WTC11 (cell line): Measurements from ENCODE around the gene RBM19. TPM values are rescaled to one million over a fixed set of nuclear protein-coding genes. Genes with fewer than 3 reads are reported as not detected.

Source experiments
- ATAC-seq: fragments of 200-7000 bp; cut with Tn5 transposase; 2 replicates; pipeline ENCODE4 v1.10.0; 2021; ENCODE audit warnings: mild to moderate bottlenecking, moderate library complexity
- CTCF ChIA-PET: fragments of 300-600 bp; sonication (Branson Sonifier 250); formaldehyde crosslinking; loops from one replicate; lab custom pipeline; 2021; ENCODE audit warnings: antibody characterized with exemption; lab: Charles Lee
- POLR2A ChIA-PET: fragments of 350-600 bp; sonication (Branson Sonifier 250); formaldehyde crosslinking; loops from one replicate; lab custom pipeline; 2021; ENCODE audit warnings: antibody characterized with exemption; lab: Charles Lee
- DNase-seq: peaks from one replicate; pipeline ENCODE4 v3.0.0; 2021; ENCODE audit warnings: low spot score
- H3K27ac Mint-ChIP-seq: 2 replicates; pipeline ENCODE4 v1.8.0; 2021; ENCODE audit warnings: mixed read lengths
- H3K27me3 Mint-ChIP-seq: 2 replicates; pipeline ENCODE4 v1.8.0; 2021; ENCODE audit warnings: low read depth, mild to moderate bottlenecking, moderate library complexity, mixed read lengths
- H3K36me3 Mint-ChIP-seq: 2 replicates; pipeline ENCODE4 v1.8.0; 2021; ENCODE audit warnings: mixed read lengths
- H3K4me1 Mint-ChIP-seq: 2 replicates; pipeline ENCODE4 v1.8.0; 2022; ENCODE audit warnings: mixed read lengths
- H3K4me3 Mint-ChIP-seq: 2 replicates; pipeline ENCODE4 v1.8.0; 2021; ENCODE audit warnings: mild to moderate bottlenecking, moderate library complexity, mixed read lengths
- H3K9me3 Mint-ChIP-seq: 2 replicates; pipeline ENCODE4 v1.8.0; 2021; ENCODE audit warnings: mixed read lengths
- AR ChIP-seq: fragments of 250-450 bp; sonication (Bioruptor Pico); IDR thresholded peaks from 2 replicates; pipeline ENCODE4 v1.9.0; 2021; ENCODE audit warnings: mild to moderate bottlenecking
- ATF1 ChIP-seq: sonication (generic); formaldehyde crosslinking; IDR thresholded peaks from 2 replicates; pipeline ENCODE4 v1.8.1; 2023; ENCODE audit warnings: mild to moderate bottlenecking, moderate library complexity, missing genetic modification reagents
- ATF6 ChIP-seq: sonication (generic); formaldehyde crosslinking; IDR thresholded peaks from 2 replicates; pipeline ENCODE4 v1.8.1; 2023; ENCODE audit warnings: mild to moderate bottlenecking, missing genetic modification reagents
- CDX4 ChIP-seq: fragments of 250-450 bp; sonication (Bioruptor Pico); IDR thresholded peaks from 2 replicates; pipeline ENCODE4 v1.9.0; 2021; ENCODE audit warnings: moderate library complexity, mild to moderate bottlenecking, inconsistent platforms, borderline replicate concordance
- CREM ChIP-seq: sonication (generic); formaldehyde crosslinking; IDR thresholded peaks from 2 replicates; pipeline ENCODE4 v1.8.1; 2022; ENCODE audit warnings: mild to moderate bottlenecking, missing genetic modification reagents, moderate library complexity
- E2F1 ChIP-seq: sonication (generic); formaldehyde crosslinking; IDR thresholded peaks from 2 replicates; pipeline ENCODE4 v1.8.0; 2022; ENCODE audit warnings: mild to moderate bottlenecking, missing genetic modification reagents
- ESRRA ChIP-seq: sonication (generic); formaldehyde crosslinking; IDR thresholded peaks from 2 replicates; pipeline ENCODE4 v1.8.1; 2022; ENCODE audit warnings: mild to moderate bottlenecking, missing genetic modification reagents, borderline replicate concordance
- IRF2 ChIP-seq: sonication (generic); formaldehyde crosslinking; IDR thresholded peaks from 2 replicates; pipeline ENCODE4 v1.8.0; 2022; ENCODE audit warnings: low read depth, missing genetic modification reagents, borderline replicate concordance
- KAT7 ChIP-seq: sonication (generic); formaldehyde crosslinking; IDR thresholded peaks from 2 replicates; pipeline ENCODE4 v1.8.1; 2023; ENCODE audit warnings: missing genetic modification reagents, mild to moderate bottlenecking, borderline replicate concordance
- NFYB ChIP-seq: sonication (generic); formaldehyde crosslinking; conservative IDR thresholded peaks from 2 replicates; pipeline ENCODE4 v1.8.0; 2022; ENCODE audit warnings: low read depth, missing genetic modification reagents
- SMAD3 ChIP-seq: sonication (generic); formaldehyde crosslinking; IDR thresholded peaks from 2 replicates; pipeline ENCODE4 v1.8.0; 2022; ENCODE audit warnings: missing genetic modification reagents, mild to moderate bottlenecking, borderline replicate concordance
- SP1 ChIP-seq: sonication (generic); formaldehyde crosslinking; conservative IDR thresholded peaks from 2 replicates; pipeline ENCODE4 v1.8.1; 2022; ENCODE audit warnings: missing genetic modification reagents
- STAT6 ChIP-seq: sonication (generic); formaldehyde crosslinking; conservative IDR thresholded peaks from 2 replicates; pipeline ENCODE4 v1.8.1; 2023; ENCODE audit warnings: mild to moderate bottlenecking, low read depth, missing genetic modification reagents, moderate library complexity
- TEAD1 ChIP-seq: sonication (generic); formaldehyde crosslinking; IDR thresholded peaks from 2 replicates; pipeline ENCODE4 v1.8.0; 2022; ENCODE audit warnings: mild to moderate bottlenecking, missing genetic modification reagents
- ZMAT4 ChIP-seq: fragments of 250-450 bp; sonication (Bioruptor Pico); IDR thresholded peaks from 2 replicates; pipeline ENCODE4 v1.9.0; 2021; ENCODE audit warnings: mild to moderate bottlenecking
- ZNF138 ChIP-seq: sonication (generic); formaldehyde crosslinking; conservative IDR thresholded peaks from 2 replicates; pipeline ENCODE4 v1.8.1; 2022; ENCODE audit warnings: mild to moderate bottlenecking, moderate library complexity, missing genetic modification reagents
- ZNF317 ChIP-seq: sonication (generic); formaldehyde crosslinking; IDR thresholded peaks from 2 replicates; pipeline ENCODE4 v1.8.1; 2023; ENCODE audit warnings: low read depth, mild to moderate bottlenecking, moderate library complexity, missing genetic modification reagents, borderline replicate concordance
- ZNF396 ChIP-seq: fragments of 250-450 bp; sonication (Bioruptor Pico); IDR thresholded peaks from 2 replicates; pipeline ENCODE4 v1.8.0; 2021; ENCODE audit warnings: mild to moderate bottlenecking, moderate library complexity, borderline replicate concordance
- ZNF532 ChIP-seq: fragments of 250-450 bp; sonication (Bioruptor Pico); IDR thresholded peaks from 2 replicates; pipeline ENCODE4 v1.9.0; 2021; ENCODE audit warnings: mild to moderate bottlenecking, borderline replicate concordance
- total RNA-seq: library from RNA; stranded (reverse); gene quantifications from 3 replicates; pipeline ENCODE4 v1.2.3, GENCODE V29; 2021

RBM19 gene
- total RNA-seq, 1 experiment from 2014 or later, result 60.1 TPM

- no peaks in the 10 kb centered on the region for H3K27me3 Mint-ChIP-seq
- ATAC-seq, result no peak
- TF ChIP-seq ESRRA (CRISPR knock-in tag) (no peak), CREM (CRISPR knock-in tag) (no peak), ZNF317 (no peak), CDX4 (CRISPR knock-in tag) (no peak), SP1 (CRISPR knock-in tag) (no peak), AR (CRISPR knock-in tag) (no peak), IRF2 (no peak), ZNF532 (CRISPR knock-in tag) (no peak), STAT6 (CRISPR knock-in tag) (no peak), ZNF396 (CRISPR knock-in tag) (no peak)
- TF ChIP-seq, all 79 proteins: peak for 0
- ChIA-PET POLR2A (no interaction called here), CTCF (no interaction called here)
- Mint-ChIP-seq H3K36me3 (peaks cover 21% of the 10 kb centered on the region), H3K27ac (no peak overlapping the region), H3K4me1 (peaks cover 16% of the 10 kb centered on the region), H3K9me3 (peaks cover 12% of the 10 kb centered on the region), H3K4me3 (no peak overlapping the region)
- DNase-seq, result no peak
These were observed 78.2 kb downstream of the RBM19 start for GRCh38 chr12:113887906-113888305.

GRCh38 chr12:113886721-113887120 lies 79.4 kb downstream of the RBM19 start:
- no peak overlapping the region for H3K4me3 Mint-ChIP-seq
- peaks cover 12% of the 10 kb centered on the region for H3K9me3 Mint-ChIP-seq
- ATAC-seq, result no peak
- H3K4me1 Mint-ChIP-seq, result peaks cover 11% of the 10 kb centered on the region
- no peaks in the 10 kb centered on the region for H3K27me3 Mint-ChIP-seq
- POLR2A ChIA-PET, result no interaction called here
- H3K36me3 Mint-ChIP-seq, result peaks cover 24% of the 10 kb centered on the region
- CTCF ChIA-PET, result no interaction called here
- DNase-seq, result no peak
- H3K27ac Mint-ChIP-seq, result no peak overlapping the region; the same call in 1 of the 2 replicates
- TF ChIP-seq ATF6 (no peak), E2F1 (CRISPR knock-in tag) (no peak), TEAD1 (no peak), KAT7 (CRISPR knock-in tag) (no peak), ZNF317 (no peak), ZMAT4 (CRISPR knock-in tag) (no peak), ZNF138 (no peak), ATF1 (no peak), NFYB (CRISPR knock-in tag) (no peak), SMAD3 (no peak)
